Measurements from ENCODE around the gene PDE9A. TPM values are rescaled to one million over a fixed set of nuclear protein-coding genes. Genes with fewer than 3 reads are reported as not detected.
"Not testable (repeated sequence)": the region's sequence is repeated elsewhere in the genome, so short reads cannot be mapped to it uniquely, and the experiment has no call there.

PDE9A gene
- total RNA-seq, 1 donor from 2014 or later = 9.8 TPM

DNA sequence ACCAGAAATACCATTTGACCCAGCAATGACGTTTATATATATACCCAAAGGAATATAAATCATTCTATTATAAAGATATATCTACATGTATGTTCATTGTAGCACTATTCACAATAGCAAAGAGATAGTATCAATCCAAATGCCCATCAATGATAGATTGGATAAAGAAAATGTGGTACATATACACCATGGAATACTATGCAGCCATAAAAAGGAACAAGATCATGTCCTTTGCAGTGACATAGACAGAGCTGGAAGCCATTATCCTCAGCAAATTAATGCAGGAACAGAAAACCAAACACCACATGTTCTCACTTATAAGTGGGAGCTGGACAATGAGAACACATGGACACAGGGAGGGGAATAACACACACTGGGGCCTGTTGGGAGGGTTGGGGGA, 55.5 kb downstream of the PDE9A start:
- not testable (repeated sequence) for DNase-seq

DNA sequence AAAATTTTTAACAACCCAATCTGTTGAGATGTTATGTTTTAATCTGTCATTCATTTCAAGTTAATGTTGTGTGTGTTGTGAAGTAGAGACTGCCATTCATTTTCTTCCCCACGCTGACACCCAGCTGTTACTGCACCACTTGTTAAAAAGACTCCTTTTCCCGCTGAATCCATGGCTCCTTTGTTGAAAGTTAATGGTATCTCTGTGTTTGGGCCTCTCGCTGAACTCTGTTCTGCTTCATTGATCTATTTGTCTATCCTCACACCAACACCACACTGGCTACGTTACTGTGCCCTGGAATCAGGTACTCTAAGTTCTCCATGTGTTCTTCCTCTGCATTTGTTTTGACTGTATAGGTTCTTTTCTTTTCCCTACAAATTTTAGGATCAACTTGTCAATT, 58.2 kb downstream of the PDE9A start:
- DNase-seq = no peak

DNA sequence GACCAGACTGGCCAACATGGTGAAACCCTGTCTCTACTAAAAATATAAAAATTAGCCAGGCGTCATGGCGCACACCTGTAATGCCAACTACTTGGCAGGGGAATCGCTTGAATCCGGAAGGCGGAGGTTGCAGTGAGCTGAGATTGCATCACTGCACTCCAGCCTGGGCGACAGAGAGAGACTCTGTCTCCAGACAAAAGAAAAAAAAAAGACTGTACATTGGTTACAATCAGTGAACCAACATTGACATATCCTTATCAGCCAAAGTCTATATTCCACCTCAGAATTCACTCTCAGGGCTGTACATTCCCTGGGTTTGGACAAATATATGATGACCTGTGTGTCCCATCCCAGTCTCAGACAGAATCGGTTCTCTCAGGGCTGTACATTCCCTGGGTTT, 62.0 kb downstream of the PDE9A start:
- DNase-seq = not testable (repeated sequence)

DNA sequence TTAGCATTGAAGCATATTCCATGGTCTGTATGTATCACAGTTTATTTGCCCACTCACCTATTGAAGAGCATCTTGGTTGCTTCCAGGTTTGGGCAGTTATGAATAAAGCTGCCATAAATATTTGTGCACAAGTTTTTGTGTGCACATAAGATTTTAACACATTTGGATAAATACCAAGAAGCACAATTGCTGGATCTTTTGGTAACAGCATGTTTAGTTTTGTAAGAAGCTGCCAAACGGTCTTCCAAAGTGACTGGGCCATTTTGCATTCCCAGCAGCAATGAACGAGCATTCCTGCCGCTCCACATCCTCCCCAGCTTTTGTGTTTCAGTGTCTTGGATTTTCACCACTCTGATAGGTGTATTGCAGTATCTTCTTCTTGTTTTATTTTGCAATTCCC, 62.7 kb downstream of the PDE9A start:
- DNase-seq = no peak

DNA sequence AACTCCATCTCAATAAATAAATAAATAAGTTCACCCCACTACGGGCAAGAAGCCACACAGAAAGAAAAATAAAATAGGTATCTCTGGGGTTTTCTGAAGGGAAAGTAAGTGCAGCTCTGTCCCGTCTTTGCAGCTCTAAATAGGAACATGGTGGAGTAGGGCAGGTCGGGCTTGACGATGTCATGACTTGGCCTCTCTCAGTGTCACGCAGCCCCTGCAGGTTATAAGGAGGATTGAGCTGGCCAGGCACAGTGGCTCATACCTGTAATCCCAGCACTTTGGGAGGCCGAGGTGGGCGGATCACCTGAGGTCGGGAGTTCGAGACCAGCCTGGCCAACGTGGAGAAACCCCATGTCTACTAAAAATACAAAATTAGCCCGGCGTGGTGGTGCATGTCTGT, 67.1 kb downstream of the PDE9A start:
- not testable (repeated sequence) for DNase-seq

DNA sequence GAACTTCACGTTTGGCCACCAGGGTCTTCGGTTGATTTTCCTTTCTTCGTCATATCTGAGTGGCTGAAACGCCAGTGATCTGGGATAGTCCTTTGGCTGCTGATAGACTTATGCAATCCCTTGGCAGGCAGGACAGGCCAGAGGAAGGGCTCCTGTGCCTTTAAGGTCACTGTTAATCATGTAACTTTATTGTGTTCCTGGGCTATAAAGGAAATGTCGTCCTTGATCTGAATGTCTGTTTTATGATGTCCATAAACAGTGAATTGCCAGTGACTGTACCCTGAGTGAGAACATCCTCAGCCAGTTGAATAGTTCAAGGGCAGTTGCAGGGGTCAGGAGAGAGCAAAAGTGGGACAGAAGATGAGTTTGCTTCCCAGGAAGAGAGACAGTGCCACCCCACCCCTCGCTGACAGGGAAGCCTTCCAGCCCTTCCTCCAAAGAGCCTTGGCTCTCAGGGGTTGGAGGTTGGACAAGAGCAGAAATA, 68.0 kb downstream of the PDE9A start:
- peak; percentile 44 for DNase-seq

DNA sequence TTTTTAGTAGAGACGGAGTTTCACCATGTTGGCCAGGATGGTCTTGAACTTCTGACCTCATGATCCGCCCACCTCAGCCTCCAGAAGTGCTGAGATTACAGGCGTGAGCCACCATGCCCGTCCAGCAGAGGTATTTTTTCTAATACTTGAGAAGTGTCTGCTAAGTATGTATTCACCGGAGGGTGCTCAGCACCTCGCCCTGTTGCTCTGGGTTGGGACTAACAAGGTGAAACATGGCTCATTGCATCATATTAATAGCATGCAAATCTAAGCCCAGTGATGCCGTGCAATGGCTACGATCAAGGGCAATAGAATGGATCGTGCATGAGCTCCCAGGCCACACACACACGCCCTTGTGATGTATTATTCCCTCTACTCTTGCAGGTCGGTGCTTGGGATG, 68.7 kb downstream of the PDE9A start:
- no peak for DNase-seq

DNA sequence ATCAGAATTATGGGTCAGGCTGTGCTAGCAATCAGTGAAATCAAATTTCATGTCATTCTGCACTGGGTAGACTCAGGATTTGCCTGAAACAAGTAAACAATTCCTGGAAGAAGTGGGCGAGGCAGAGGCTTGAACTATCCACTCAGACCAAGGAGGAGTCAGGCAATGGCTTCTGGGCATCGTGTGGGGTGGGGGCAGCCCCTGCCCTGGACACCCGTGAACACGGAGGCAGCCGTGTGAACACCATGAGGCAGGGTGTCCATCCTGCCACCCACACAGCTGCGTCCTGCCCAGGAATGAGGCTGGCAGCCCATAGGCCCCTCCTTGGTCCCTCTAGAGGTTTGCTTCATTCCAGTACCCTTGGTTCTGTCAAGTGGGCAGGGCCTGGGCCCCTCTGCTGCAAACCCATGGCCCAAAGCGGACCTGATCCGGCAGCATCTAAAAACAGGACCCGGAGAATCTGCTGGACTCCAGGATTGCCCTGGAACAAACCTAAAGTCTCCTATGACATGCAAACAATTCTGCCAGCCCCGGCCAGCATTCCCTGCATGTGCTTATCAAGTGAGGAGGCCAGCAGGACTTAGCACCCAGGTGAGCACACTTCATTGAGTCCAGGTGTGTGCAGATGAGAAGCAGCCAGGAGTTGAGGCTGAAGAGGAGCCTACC, 69.5 kb downstream of the PDE9A start:
- DNase-seq = no peak

DNA sequence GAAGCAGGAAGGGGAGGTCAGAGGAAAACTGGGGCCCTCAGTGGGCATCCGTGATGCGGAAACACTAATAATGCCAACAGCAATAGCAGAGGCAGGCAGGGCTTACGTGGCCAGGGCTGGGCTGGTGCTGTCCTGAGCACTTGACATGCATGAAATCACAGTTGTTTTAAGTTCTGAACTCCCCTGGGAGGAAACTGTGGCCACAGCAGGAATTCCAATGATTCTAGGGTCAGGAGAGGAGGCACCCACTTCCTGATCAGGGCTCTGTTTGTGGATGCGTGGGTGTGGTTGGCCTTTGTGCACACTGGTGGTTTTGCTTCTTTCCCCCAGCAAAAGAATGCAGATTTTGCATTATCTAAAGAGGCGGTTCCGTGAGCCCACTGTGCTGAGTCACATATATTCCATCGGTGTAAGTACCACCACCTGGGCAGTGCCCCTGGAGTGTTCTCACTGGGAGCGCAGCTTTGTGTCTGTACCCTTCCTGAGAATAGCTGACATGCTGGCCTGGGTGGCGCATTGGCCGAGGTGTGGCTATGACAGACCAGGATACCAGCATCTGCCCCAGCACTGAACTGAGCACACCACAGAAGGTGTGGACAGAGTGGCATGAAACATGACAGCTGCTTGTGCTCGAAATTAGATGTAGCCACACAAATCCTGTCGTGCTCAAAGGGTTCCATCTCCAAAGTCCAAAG, 71.0 kb downstream of the PDE9A start:
- no peak for DNase-seq

DNA sequence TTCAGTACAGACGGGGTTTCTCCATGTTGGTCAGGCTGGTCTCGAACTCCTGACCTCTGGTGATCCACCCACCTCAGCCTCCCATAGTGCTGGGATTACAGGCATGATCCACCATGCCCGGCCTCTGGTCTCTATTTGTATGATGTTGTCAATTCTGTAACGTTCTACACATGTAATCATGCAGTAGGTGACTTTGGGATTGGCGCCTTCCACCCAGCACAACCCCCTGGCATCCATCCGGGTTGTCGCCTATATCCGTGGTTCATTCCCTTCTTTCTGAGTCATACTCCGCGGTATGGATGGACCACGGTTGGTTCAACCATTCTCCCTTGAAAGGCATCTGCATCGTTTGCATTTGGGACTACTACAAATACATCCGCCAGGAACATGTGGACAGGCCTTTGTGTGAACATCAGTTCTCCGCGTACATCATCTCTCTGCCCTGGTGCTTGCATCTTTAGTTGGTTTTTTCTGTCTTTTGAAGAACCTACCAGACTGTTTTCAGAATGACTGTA, 72.1 kb downstream of the PDE9A start:
- DNase-seq = no peak

DNA sequence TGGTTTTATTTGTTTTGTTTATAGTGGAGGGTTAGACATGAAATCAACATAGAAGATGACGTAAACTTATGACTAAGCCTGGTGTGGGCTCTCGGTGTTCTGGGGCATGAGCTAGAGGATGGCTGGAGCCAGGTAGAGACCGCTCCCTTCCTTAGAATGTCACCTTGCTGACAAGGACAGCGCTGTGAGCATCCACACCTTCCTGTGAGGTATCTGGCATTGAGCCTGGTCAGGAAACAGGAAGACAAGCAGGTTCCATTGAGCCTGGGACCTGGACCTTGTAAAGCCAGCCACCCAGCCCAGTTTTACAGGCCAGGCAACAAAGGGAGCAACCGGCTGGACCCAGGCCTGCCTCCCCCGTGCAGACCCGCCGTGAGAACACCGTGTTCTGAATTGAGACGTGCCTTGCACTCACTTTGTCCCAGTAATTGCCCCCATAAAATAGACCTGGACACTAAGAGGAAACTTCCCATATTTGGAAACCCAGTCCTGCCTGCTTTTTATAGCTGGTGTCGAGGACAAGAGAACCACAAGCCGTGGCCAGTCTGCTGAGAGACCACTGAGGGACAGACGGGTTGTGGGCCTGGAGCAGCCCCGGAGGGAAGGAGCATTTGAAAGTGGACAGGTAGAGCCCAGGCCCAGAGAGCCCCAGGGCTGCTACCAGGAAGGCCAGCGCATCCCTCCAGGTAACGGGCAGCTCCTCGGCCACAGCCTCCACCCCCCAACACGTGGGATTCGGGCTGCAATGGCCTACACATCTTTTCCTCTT, 78.0 kb downstream of the PDE9A start:
- no peak for DNase-seq

DNA sequence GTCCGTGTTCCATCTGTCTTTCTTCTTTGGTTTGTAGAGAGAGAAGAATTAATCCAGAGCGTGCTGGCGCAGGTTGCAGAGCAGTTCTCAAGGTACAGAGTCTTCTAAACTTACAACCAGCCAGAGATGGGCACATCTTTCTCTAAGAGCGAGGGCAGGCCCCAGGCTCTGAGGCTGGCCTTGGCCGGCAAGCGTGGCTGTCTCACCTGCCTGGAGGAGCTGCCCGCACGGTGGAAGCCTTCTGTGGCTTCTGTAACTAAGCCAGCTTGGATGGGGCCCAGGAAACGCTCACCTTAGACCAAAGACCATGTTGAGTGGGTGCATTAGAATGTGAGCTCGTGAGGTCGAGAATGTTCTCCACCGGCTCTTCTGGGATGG, 78.6 kb downstream of the PDE9A start:
- no peak for DNase-seq

DNA sequence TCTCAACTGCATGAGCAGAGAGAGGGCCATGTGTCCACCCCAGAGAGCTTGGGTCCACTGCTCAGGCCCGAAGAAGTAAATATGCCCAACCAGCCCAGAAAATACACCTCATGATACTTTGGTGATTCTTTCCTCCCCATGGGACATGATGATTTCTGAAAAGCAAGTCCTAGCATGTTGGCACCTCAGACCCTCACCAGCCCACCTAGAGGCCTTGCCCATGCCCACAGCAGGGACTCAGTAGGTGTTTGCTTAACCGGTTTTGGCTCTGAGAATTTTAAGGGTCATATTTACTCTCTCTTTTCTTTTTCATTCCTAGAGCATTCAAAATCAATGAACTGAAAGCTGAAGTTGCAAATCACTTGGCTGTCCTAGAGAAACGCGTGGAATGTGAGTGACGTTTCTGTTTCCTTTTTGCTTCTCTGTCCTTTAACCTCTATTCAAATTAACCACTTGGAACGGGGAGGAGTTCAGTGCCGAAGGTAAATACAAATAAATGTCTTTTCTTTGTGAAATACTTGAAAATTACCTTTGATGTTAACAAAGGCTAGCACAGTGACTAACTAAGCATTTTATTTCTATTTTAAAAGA, 79.7 kb downstream of the PDE9A start:
- no peak for DNase-seq

DNA sequence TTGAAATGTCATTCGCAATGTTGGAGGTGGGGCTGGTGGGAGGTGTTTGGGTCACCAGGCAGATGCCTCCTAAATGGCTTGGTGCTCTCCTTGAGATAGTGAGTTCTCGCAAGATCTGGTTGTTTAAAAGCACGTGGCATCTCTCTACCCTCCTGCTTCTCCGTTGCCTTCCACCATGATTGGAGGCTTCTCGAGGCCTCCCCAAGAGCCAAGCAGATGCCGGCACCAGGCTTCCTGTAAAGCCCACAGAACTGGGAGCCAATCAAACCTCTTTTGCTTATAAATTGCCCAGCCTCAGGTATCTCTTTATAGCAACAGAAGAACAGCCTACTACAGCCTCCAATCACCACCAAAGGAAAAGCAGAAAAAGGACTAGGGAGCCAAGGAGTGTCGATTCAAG, 80.5 kb downstream of the PDE9A start:
- DNase-seq = no peak

DNA sequence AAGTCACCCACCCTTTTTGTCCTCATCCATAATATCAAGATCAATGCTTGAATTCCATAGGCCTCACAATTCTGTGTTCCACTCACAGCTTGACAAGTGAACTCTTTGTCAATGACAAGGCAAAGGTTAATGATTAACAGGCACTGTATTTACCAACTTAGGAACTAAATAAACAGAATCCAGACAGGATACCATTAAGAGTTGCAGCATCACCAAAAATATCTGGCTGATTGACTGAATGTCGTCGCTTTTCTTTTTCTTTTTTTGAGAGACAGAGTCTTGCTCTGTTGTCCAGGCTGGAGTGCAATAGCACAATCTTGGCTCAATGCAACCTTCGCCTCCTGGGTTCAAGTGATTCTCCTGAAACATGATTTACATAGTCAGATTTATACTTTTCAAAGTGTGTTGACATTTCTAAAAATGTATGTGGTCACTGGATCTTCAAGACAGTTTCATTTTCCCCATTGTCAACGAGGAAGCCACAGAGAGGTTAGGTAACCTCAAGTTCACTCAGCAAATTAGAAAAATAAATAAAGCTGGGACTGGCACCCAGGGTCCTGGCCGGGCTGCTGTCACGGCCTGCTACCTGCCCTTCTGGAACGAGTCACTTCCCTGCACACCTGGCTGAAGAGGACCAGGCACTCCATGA, 81.0 kb downstream of the PDE9A start:
- no peak for DNase-seq

DNA sequence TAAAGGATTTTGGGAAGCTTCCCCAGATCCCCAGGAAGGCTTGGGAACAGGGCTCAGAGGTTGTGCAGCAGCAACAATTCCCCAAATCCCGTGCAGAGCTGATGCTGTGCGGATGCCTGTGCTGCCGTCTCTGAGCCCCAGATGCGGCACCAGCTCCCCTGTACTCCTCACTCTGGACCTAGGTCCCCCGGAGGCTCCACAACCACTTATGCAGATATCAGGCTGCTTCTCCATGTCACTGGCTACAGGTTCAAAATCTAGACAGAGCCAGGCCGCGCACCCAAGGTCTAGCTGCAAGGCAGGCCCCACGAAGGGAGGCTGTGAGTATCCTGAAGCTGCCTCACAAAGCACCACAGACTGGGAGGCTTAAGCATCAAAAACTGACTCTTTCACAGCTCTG, 81.6 kb downstream of the PDE9A start:
- DNase-seq = no peak

DNA sequence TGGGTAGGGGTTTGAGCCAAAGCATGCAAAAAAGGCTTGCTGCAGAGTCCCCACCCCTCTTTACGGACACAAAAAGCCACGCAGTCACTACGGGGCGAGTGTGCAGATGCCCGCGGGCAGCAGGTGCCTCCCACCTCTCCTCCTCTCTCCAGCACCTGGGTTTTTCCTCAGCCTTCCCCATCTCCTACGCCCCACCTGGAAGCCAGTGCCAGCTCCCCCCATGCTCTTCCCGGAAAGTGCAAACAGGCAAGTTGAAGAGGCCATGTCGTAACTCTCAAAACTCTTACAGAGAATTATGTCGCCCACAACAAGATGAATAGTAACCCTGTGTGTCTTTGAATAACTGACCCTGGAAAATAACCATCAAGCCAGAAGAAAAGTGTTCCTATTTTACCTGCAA, 82.5 kb downstream of the PDE9A start:
- no peak for DNase-seq

DNA sequence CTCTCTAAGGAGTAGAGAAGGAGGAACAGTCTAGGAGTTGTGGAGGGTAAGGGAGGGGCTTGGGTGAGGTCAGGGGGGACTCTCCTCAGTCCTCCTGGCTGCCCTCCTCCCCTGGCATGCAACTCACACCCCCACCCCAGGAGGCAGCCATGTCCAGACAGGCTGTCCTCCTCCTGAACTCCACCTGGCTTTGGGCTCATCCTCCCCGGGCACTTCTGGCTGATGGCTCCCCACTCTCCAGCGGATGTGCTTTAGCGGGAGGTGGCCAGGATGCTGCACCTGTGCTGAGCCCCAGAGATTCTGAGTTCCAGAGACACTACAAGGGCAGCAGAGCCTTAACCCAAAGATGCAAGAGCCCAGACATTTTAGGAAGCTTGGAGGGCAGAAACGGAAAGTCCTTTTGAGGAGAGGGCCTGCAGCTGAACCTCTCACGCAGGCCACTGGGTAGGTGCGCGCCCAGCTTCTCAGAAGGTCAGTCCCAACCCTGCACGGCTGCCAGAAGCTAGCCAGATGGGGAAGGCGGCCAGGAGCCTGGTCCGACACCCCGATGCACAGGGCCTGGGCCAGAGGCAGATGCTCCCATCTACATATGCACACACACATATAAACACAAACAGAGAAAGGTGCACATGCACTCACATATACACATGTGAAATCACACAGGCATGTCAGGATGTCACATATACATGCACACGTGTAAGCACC, 83.4 kb downstream of the PDE9A start:
- no peak for DNase-seq

DNA sequence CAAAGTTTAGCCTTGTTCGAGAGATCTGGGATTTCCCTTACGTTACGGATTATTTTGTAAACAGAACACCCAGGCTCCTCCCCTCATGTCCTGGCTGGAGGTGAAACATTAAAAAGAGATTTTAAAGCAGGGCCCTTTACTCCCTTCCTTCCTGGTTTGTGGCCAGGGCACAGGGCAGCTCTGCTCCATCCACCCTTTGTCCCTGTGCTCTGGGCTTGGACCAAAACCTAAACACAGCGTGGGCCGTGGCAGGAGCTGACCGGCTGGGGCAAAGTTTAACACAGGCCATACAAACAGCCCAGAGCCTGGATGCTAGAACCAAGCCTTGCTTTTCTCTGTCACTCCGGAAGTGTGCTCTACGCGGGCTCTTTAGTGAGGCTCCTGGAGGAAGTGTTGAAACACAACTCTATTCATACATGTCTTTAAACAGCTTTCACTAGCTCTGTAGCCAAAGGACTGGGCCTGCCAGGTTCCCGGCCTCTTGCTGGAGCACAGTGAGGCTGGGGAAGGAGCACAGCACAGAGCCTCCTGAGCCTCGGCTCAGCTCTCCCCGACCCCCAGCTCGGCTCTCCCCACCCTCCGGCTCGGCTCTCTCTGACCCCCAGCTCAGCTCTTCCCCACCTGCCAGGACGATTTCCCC, 84.7 kb downstream of the PDE9A start:
- peak; percentile 36 for DNase-seq

DNA sequence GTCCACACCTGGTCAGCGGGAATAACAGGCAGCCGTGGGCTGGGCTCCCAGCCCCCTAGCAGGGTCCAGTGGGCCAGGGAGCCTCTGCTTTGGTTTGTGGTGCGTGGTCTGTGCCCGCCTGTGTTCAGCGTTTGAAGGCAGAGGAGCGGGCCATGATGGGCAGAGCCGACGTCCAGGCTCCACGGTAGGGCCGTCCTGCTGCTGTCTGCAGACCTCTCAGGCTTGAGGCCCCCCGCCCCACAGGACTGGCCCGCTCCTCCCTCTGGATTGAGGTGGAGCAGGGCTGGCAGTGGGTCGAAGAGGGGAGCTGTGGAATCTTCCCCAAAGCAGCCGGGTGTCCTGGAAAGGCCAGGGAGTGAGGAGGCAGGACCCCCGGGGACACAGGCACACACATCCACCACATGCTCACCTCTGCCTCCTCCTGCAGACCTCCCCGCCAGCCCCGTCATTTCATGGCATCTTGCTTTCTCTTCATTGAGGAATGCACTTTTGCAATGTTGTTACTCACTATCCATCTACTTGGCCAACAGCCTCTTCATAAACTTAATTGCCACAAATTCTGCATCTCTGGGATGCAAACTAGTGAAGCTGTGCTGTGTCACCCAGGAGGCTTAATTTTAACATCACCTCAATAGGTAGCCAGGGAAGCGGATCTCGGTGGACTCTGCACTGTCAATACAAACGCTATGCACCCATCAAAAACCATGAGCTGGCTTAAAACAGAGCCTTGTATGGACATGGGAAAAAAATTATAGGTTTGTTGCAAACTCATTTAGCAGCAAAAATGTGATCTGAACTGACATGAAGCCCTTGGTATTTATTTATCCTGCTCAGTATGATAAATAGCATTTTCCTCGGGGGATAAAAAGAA, 85.9 kb downstream of the PDE9A start:
- no peak for DNase-seq
